Endothelial cell of umbilical vein (primary cell): Measurements from ENCODE around the gene NOMO2.
"Not testable (repeated sequence)": the region's sequence is repeated elsewhere in the genome, so short reads cannot be mapped to it uniquely, and the experiment has no call there.

Experiments
- EZH2 ChIP-seq: IDR thresholded peaks from 2 replicates; pipeline ENCODE4 v1.6.1; 2012; ENCODE audit warnings: borderline replicate concordance, low read depth, mild to moderate bottlenecking, moderate library complexity, low read length, inconsistent platforms; ENCODE audit not compliant: severe bottlenecking
- FOS ChIP-seq: IDR thresholded peaks from 2 replicates; pipeline ENCODE4 v1.6.1; 2011; ENCODE audit warnings: mild to moderate bottlenecking, low read length, moderate library complexity, borderline replicate concordance; ENCODE audit not compliant: insufficient read depth
- JUN ChIP-seq: IDR thresholded peaks from 2 replicates; pipeline ENCODE4 v1.6.1; 2011; ENCODE audit warnings: borderline replicate concordance, low read depth; ENCODE audit not compliant: insufficient read length, insufficient read depth
- MYC ChIP-seq: IDR thresholded peaks from one replicate; pipeline ENCODE4 v1.6.1; 2011; ENCODE audit warnings: mild to moderate bottlenecking, low read depth, low read length
- POLR2A ChIP-seq: IDR thresholded peaks from 2 replicates; pipeline ENCODE4 v1.6.1; 2012; ENCODE audit warnings: low read depth, mild to moderate bottlenecking, control low read depth, low read length
- POLR2AphosphoS5 ChIP-seq: IDR thresholded peaks from 2 replicates; pipeline ENCODE4 v1.6.1; 2012; ENCODE audit warnings: low read depth, mild to moderate bottlenecking, control low read depth, low read length, moderate library complexity; ENCODE audit not compliant: insufficient read depth
- TF ChIP-seq, protein P1 (sequence below): IDR thresholded peaks from 2 replicates; pipeline ENCODE4 v1.6.1; 2011; ENCODE audit not compliant: insufficient read depth, insufficient read length
- TF ChIP-seq, protein P2 (sequence below), 2 donors: IDR thresholded peaks; 1 replicate in 1 of 2; 2 replicates in 1 of 2; pipeline ENCODE4 v1.5.1; 2011; ENCODE audit warnings: low read length in 2 of 2, mild to moderate bottlenecking in 2 of 2, moderate library complexity in 2 of 2, control low read depth in 1 of 2, inconsistent platforms in 1 of 2, low read depth in 1 of 2; ENCODE audit not compliant: insufficient read depth in 1 of 2; ENCODE audit errors: extremely low read depth in 1 of 2

DNA sequence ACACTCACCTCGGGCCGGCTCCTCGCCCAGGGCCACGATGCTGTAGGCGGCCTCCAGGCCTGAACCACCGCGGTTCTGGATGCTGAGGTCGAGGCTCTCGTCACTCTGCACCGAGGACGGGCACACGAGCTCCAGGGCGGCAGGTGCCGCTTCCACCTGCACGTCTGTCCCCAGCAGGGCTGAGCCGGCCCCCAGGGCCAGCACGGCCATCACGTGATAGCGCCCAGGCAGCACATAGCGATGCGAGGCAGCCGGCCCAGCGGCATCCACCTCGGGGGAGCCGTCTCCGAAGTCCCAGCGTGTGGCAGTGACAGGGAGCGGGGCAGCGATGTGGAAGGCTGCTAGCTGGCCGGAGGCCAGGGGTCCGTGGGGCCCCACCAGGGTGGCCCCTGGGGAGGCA is 167.5 kb downstream of the NOMO2 start:
- not testable (repeated sequence) for TF ChIP-seq EZH2, POLR2AphosphoS5, POLR2A, MYC, FOS, JUN
- TF ChIP-seq, protein P1, sequence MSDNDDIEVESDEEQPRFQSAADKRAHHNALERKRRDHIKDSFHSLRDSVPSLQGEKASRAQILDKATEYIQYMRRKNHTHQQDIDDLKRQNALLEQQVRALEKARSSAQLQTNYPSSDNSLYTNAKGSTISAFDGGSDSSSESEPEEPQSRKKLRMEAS: not testable (repeated sequence)
- TF ChIP-seq, protein P2, sequence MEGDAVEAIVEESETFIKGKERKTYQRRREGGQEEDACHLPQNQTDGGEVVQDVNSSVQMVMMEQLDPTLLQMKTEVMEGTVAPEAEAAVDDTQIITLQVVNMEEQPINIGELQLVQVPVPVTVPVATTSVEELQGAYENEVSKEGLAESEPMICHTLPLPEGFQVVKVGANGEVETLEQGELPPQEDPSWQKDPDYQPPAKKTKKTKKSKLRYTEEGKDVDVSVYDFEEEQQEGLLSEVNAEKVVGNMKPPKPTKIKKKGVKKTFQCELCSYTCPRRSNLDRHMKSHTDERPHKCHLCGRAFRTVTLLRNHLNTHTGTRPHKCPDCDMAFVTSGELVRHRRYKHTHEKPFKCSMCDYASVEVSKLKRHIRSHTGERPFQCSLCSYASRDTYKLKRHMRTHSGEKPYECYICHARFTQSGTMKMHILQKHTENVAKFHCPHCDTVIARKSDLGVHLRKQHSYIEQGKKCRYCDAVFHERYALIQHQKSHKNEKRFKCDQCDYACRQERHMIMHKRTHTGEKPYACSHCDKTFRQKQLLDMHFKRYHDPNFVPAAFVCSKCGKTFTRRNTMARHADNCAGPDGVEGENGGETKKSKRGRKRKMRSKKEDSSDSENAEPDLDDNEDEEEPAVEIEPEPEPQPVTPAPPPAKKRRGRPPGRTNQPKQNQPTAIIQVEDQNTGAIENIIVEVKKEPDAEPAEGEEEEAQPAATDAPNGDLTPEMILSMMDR (IDR thresholded peaks at IDR 0.05; ENCODE audit: extremely low read depth in 1 of 2, insufficient read depth in 1 of 2, low read depth in 1 of 2, low read length in 2 of 2): not testable (repeated sequence)
